C4-2B (cell line): Measurements from ENCODE around the gene ZNF860.

Experiments used
- H3K27ac ChIP-seq: fragments of 450-650 bp; 2 replicates; pipeline ENCODE4 v1.5.1; 2017
- CTCF ChIP-seq: fragments of 450-650 bp; conservative IDR thresholded peaks from 2 replicates; pipeline ENCODE4 v1.5.1; 2017; ENCODE audit warnings: mild to moderate bottlenecking
- ZFX ChIP-seq: fragments of 450-650 bp; IDR thresholded peaks from 2 replicates; pipeline ENCODE4 v1.6.1; 2017

ZNF860 gene

GRCh38 chr3:31996195-31996594, 14.6 kb downstream of the ZNF860 start:
- no peak overlapping the region for H3K27ac ChIP-seq
- TF ChIP-seq ZFX (no peak), CTCF (no peak)

- H3K27ac ChIP-seq: no peak overlapping the region
- TF ChIP-seq CTCF: no peak
- no peak for TF ChIP-seq ZFX
These were observed 15.9 kb downstream of the ZNF860 start for GRCh38 chr3:31997500-31997899.

GRCh38 chr3:31999907-32000439, 18.4 kb downstream of the ZNF860 start:
- TF ChIP-seq CTCF: no peak
- TF ChIP-seq ZFX: no peak
- no peak overlapping the region for H3K27ac ChIP-seq

GRCh38 chr3:32000877-32001276, 19.3 kb downstream of the ZNF860 start:
- TF ChIP-seq ZFX (no peak), CTCF (no peak)
- no peak overlapping the region for H3K27ac ChIP-seq

- TF ChIP-seq ZFX: no peak
- TF ChIP-seq CTCF: no peak
- no peak overlapping the region for H3K27ac ChIP-seq
These were observed 21.2 kb downstream of the ZNF860 start for GRCh38 chr3:32002561-32003368.

GRCh38 chr3:32003380-32003779, 21.8 kb downstream of the ZNF860 start:
- H3K27ac ChIP-seq: no peak overlapping the region
- TF ChIP-seq ZFX: no peak
- no peak for TF ChIP-seq CTCF

GRCh38 chr3:32004113-32004765, 22.7 kb downstream of the ZNF860 start:
- no peak for TF ChIP-seq ZFX
- no peak; the same call in 1 of the 2 replicates for TF ChIP-seq CTCF
- no peak overlapping the region for H3K27ac ChIP-seq
